ENCODE measurements around the gene CEACAM1. TPM values are rescaled to one million over a fixed set of nuclear protein-coding genes. Genes with fewer than 3 reads are reported as not detected.

CEACAM1 gene
- total and polyA plus RNA-seq, 2 donors from 2014 or later, result 33.1 to 34.3 TPM

GRCh38 chr19:42498169-42498757 lies 30.0 kb downstream of the CEACAM1 start:
- intact Hi-C loops (cut with DNase I), result no loop called here
- H3K9me3 ChIP-seq (ENCODE audit: control insufficient read depth in 2 of 3, insufficient read depth in 1 of 3, low read length in 3 of 3), result no peaks in the 10 kb centered on the region
- no peaks in the 10 kb centered on the region for H3K36me3 ChIP-seq (ENCODE audit: control insufficient read depth in 2 of 3, insufficient read depth in 3 of 3, low read length in 3 of 3)
- FAIRE-seq (no peak), DNase-seq (peak in 1 of 5 donors; percentile 24)
- H3K9ac ChIP-seq (ENCODE audit: low read length in 3 of 3), result peak overlapping the region in 1 of 3 donors; percentile 53
- peaks cover 3 to 38% (median 21%) of the 10 kb centered on the region in 3 donors for H3K4me1 ChIP-seq (ENCODE audit: control insufficient read depth in 2 of 3, insufficient read depth in 2 of 3, low read depth in 1 of 3, low read length in 3 of 3)
- H3K27ac ChIP-seq (ENCODE audit: low read depth in 2 of 2, low read length in 2 of 2), result peak overlapping the region; percentile 49 to 76
- H3K4me3 ChIP-seq (ENCODE audit: low read length in 3 of 3), result peak overlapping the region in 2 of 3 donors; percentile 12 to 22
- TF ChIP-seq CTCF (IDR thresholded peaks at IDR 0.05; ENCODE audit: borderline replicate concordance, extremely low read depth, insufficient read depth), result no peak
- H3K27me3 ChIP-seq (ENCODE audit: control insufficient read depth, insufficient read depth, low read length), result no peaks in the 10 kb centered on the region

- DNase-seq (peak in 4 of 5 donors; percentile 60 to 87 (median 78)), FAIRE-seq (no peak)
- TF ChIP-seq CTCF (IDR thresholded peaks at IDR 0.05; ENCODE audit: borderline replicate concordance, extremely low read depth, insufficient read depth), result no peak
- H3K9ac ChIP-seq (ENCODE audit: low read length in 3 of 3), result peak overlapping the region in 1 of 3 donors; percentile 53
- intact Hi-C loops (cut with DNase I), result no loop called here
- H3K27me3 ChIP-seq (ENCODE audit: control insufficient read depth, insufficient read depth, low read length), result no peaks in the 10 kb centered on the region
- peaks cover 3 to 38% (median 21%) of the 10 kb centered on the region in 3 donors for H3K4me1 ChIP-seq (ENCODE audit: control insufficient read depth in 2 of 3, insufficient read depth in 2 of 3, low read depth in 1 of 3, low read length in 3 of 3)
- H3K36me3 ChIP-seq (ENCODE audit: control insufficient read depth in 2 of 3, insufficient read depth in 3 of 3, low read length in 3 of 3), result no peaks in the 10 kb centered on the region
- H3K4me3 ChIP-seq (ENCODE audit: low read length in 3 of 3), result peak overlapping the region in 1 of 3 donors; percentile 22
- no peaks in the 10 kb centered on the region for H3K9me3 ChIP-seq (ENCODE audit: control insufficient read depth in 2 of 3, insufficient read depth in 1 of 3, low read length in 3 of 3)
- H3K27ac ChIP-seq (ENCODE audit: low read depth in 2 of 2, low read length in 2 of 2), result peak overlapping the region; percentile 45 to 76
Observed at GRCh38 chr19:42497492-42498168, 30.7 kb downstream of the CEACAM1 start.

- FAIRE-seq (no peak), DNase-seq (no peak)
- TF ChIP-seq CTCF (IDR thresholded peaks at IDR 0.05; ENCODE audit: borderline replicate concordance, extremely low read depth, insufficient read depth), result no peak
- intact Hi-C loops (cut with DNase I), result no loop called here
- no peak overlapping the region for H3K9ac ChIP-seq (ENCODE audit: low read length in 3 of 3)
- peaks cover 3 to 38% (median 21%) of the 10 kb centered on the region in 3 donors for H3K4me1 ChIP-seq (ENCODE audit: control insufficient read depth in 2 of 3, insufficient read depth in 2 of 3, low read depth in 1 of 3, low read length in 3 of 3)
- no peaks in the 10 kb centered on the region for H3K27me3 ChIP-seq (ENCODE audit: control insufficient read depth, insufficient read depth, low read length)
- no peak overlapping the region for H3K4me3 ChIP-seq (ENCODE audit: low read length in 3 of 3)
- H3K9me3 ChIP-seq (ENCODE audit: control insufficient read depth in 2 of 3, insufficient read depth in 1 of 3, low read length in 3 of 3), result no peaks in the 10 kb centered on the region
- H3K36me3 ChIP-seq (ENCODE audit: control insufficient read depth in 2 of 3, insufficient read depth in 3 of 3, low read length in 3 of 3), result no peaks in the 10 kb centered on the region
- peak overlapping the region; percentile 21 to 76 for H3K27ac ChIP-seq (ENCODE audit: low read depth in 2 of 2, low read length in 2 of 2)
Observed at GRCh38 chr19:42496460-42497133, 31.7 kb downstream of the CEACAM1 start.
